8988T (cell line): Measurements from ENCODE around the gene BCL2.
"Not testable (repeated sequence)": the region's sequence is repeated elsewhere in the genome, so short reads cannot be mapped to it uniquely, and the experiment has no call there.

Experiments
- DNase-seq: peaks from one replicate; pipeline ENCODE4 v3.0.0; 2011

The BCL2 gene

DNA sequence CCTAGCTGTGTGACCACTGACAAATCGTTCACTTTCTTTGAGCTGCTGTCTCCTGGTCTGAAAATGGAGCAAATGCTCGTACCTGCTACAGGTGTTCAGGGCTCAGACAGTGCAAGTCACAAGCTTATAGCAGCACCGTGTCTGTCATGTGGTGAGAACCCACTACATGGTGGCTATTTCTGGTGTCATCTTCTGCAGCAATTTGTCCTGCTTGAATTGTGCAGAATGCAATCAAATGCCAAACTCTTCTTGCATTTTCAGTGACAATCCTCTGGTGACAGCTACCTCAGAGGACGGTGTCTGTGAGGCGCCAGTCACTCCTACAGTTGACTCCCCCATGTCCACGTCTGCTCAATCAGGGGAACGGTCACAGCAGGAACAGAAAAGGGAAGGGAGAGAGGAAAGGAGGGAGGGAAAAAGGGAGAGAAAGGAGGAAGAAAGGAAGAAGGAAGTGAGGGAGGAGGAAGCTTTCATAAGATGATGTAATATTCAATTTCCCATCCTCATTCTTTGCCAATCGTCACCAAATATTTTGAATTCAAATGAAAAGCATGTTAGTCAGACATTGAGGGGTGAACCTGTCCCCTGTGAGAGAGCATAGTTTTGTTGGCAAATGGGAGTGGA, 122.2 kb downstream of the BCL2 start:
- DNase-seq = no peak

DNA sequence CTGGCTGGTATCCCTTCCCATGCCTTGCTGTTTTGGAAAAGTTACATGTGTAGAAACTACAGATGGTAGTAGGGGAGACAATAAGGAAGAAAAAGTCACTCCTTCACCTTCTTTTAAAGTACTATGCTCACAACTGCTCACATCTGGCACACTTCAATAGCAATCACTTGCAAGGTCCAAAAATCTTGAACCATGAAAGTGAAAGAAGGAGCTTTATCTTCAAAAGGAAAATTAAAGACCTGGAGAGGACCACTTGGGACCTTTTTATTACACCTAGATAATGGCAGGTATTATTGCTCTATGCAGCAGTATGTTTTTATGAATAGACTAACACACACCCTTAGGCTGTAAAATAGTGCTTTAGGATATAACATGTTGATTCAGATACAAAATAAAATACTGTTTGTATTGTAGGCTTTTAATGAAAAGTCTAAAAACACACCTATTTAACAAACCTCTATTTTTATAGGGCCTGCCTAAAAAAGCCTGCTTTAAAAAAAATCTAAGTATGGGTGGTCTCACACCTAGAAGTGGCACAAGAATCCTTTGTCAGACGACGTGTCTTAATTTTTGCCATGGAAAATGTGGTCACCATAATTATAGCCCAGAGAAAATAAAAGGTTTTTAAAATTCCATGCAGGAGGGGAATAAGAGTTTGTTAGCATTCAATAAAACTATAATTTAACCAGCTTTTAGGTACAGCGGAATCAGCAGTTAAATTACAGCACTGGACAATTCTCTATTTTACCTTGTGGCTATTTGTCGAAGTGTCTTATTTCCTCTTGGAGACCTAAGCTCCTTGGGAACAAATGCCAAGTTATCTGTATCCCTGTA, 124.0 kb downstream of the BCL2 start:
- no peak for DNase-seq

DNA sequence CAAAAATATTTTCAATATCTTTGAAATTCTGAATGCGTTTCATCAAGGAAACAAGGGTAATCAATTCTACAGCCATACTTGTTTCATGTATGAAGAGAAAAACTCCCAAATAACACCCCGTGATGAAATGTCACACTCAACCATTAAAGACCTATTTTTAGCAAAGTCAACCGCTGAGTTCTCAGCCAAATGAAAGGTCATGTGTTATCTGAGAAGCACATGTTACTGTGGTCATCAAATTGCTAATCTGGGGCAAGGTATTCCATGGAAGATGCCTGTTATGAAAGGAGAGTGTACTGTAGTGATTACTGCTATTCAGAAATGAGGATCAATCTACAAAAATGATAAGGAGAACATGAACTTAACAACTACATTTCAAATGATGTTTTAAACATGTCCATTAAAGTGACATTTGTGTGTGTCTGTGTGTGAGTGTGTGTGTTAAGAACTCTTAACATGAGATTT, 126.7 kb downstream of the BCL2 start:
- no peak for DNase-seq

GRCh38 chr18:63192126-63192884, 127.3 kb downstream of the BCL2 start:
- DNase-seq = no peak

- no peak for DNase-seq
Observed at GRCh38 chr18:63191413-63191812, 128.2 kb downstream of the BCL2 start.

DNA sequence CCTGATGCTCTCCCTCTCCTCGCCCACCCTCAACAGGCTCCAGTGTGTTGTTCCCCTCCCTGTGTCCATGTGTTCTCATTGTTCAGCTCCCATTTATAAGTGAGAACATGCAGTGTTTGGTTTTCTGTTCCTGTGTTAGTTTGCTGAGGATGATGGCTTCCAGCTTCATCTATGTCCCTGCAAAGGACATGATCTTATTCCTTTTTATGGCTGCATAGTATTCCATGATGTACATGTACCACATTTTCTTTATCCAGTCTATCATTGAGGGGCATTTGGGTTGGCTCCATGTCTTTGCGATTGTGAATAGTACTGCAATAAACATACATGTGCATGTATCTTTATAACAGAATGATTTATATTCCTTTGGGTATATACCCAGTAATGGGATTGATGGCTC, 128.7 kb downstream of the BCL2 start:
- not testable (repeated sequence) for DNase-seq

GRCh38 chr18:63189817-63190216, 129.8 kb downstream of the BCL2 start:
- DNase-seq = no peak

GRCh38 chr18:63189041-63189440, 130.5 kb downstream of the BCL2 start:
- no peak for DNase-seq

DNA sequence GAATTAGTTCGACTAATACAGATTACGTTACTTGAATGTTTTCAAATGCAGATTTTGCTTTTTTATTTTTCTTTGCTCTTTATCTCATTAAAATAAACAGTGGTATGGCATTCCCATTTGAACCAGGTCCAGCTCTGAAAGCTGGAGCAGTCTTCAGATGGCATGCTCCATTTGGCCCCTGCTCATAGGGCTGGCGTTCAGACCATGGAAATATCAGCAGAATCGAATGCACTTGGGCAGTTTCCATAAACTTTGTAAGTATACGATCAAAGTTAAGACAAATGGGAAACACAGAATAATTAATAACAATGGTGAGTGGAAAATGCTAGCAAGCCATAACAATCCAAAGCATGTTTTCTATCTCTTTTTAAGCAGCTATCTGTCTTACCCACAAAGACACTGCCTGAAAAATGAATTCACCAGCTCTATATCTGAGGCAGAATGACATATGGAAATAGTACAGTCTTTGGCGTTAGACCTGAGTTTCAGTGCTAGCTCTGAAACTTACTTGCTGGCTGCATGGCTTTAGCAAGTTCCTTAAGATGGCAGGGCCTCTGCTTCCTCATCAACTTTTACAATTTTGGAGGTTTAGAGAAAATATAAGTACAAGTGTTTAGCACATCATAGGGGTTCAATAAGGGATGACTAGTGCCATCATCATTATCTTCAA, 131.6 kb downstream of the BCL2 start:
- DNase-seq = no peak

DNA sequence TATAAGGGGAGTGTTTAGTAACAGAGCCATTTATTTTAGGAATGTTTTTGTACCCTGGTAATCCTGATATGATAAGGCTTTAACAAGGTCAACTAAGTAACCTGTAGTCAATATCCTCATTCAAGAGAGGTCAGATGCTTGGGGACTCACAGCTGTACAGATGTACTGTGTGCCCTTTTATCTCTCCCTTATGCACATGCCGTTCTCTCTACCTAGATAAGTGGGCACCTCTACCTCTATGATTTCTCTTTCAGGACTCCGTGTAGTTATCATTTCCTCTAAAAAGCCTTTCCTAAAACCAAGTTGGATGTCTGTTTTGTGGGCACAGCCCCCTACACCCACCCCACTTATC, 132.4 kb downstream of the BCL2 start:
- no peak for DNase-seq

DNA sequence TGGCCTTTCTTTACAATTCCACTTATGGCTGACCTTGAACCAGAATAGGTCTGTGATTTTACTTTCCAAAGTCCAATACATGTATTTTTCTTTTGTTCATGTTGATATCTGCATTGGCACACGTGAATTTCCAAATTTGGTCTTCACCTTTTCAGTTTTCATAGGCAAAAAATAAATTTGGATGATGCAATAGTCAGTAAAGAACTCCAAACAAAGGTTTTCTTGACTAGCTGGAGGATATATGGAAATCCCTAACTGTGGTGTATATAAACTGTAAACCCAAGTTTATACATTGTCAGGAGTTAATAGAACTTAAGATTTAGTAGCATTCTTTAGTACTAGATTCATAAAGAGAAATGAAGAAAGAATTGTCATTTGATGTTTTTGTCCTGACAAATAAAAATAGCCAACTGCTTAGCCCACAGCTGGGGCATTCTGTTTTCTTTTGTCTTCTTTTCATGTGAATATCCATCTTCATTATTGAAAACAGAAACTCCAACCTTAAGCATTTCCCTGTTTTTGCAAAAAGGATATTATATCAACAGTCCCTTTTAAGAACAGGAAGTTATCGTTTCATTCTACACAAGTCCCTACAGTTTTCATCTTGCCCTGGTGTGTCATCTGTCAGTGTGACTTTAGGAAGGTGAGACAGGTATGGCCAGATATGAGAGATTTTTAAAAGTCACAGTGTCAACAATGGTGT, 132.9 kb downstream of the BCL2 start:
- DNase-seq = no peak

DNA sequence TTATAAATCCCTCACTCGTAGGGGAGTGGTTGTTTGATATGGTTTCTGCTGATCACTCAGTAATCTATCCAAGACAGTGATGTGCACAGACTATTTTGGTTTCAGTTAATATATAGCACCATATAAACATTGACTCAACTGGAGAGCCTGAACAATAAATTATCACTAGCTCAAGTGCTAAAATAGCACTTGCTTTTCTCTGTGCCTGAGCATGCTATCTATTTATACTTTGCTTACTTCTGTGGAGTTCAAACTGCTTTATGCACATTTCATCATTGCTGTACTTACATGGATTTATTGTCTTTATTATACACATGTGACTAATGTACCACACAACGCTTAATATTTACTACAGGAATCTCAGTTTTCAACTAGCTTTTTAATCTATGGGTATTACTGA, 133.6 kb downstream of the BCL2 start:
- no peak for DNase-seq

DNA sequence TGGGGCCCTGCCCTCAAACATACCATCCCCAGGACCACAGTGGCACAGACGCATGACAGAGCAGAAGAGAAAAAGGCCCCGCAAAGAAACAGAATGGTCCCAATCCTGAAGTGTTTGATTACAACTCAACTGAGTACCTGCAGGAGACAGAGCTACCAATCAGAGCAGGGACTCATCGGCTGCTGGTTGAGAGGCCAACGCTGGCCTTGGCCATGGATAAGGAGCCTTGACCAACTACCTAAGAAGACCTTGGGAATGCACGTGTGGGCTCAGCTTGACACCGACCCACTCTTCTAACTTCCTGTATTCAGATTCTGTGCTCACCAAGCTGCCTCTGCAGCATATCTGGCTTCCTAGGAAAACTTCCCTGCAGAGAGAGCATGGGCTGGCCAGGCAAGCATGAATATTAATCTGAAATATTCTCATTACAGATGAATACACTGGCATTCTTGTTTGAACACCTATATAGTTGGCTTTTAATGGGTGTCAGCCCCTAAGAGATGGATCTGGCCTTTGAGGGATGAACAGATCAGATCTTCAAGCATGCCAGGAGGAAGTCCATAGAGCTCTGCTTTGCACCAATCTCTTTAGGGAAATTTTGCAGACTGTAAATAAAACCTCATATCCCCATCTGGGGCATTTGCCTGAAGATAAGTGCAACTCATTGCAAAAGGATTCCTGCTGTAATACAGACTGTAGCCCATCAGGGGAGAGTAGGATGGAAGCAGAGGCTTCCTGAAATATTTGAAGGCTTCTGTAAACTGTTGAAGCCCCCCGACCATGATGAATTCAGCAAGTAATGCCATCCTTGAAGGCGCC, 135.4 kb downstream of the BCL2 start:
- DNase-seq = no peak

DNA sequence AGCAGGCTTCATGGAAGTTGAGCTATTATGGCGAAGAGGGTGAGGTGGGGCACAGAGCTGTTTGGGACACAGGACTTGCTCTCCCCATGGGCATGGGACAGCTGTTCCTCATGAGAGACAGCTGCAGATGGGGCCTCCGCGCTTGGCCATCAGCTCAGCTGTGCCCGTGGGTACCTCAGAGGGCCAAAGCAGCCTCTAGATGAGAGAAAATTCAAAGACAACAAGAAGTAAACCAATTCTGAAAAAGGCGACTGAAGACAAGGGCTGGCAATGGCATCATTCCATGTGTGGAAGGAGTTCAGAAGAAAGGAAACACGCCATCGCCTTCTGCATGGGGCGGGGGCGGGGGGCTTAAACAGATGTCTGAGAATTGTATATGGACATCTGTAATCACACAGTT, 136.2 kb downstream of the BCL2 start:
- no peak for DNase-seq

DNA sequence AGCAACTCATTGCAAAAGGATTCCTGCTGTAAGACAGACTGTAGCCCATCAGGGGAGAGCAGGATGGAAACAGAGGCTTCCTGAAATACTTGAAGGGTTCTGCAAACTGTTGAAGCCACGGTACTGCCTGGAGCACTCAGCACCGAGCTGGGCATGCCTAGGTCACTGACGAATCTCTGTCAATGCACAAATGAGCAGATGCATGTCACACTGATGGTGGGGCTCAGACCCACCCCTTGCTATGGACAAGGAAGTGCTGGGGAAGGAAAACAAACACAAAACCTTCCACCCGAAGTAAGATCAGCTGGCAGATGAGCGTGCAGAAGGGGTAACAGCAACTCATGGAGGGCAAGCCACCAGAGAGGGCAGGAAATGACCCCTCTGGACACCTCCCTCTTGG, 136.7 kb downstream of the BCL2 start:
- DNase-seq = no peak

GRCh38 chr18:63182310-63182772, 137.2 kb downstream of the BCL2 start:
- DNase-seq = no peak

GRCh38 chr18:63181706-63182309, 137.8 kb downstream of the BCL2 start:
- no peak for DNase-seq

DNA sequence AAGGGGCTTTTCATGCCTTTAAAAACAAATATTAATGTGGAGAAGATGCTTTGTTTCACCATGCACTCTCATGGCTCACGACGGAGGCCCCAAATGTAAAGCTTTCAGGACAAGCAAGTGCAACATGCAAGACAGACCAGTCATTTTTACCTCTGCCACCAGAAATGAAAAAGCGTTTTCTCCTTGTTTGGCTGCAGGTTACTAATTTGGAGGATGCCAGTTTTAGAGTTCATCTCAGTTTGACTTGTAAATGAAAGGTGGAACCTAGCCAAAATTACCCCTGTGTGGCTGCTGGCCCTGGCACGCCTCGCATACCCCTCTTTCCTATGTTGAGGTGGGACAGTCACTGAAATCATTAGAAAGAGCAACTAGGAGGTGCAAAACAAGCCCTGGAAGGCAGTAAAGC, 138.6 kb downstream of the BCL2 start:
- no peak for DNase-seq

DNA sequence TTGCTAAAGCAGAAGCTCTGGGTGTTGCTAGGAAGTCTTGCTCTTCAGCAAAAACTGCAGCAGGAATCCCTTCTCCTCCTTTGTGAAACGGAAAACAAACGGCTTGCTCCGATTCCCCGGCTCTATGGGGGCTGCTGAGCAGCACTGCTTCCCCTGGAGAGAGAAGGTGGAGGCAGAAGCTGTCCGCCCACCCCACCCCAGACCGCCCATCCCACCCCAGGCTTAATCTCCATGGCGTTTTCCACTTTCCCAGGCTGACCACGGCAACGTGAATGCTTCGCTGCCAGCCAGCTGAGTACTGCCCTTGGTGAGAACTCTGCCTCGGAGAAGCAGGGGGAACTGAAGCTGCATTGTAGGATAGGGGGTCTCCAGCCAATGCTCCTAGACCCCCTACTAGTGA, 139.2 kb downstream of the BCL2 start:
- no peak for DNase-seq

DNA sequence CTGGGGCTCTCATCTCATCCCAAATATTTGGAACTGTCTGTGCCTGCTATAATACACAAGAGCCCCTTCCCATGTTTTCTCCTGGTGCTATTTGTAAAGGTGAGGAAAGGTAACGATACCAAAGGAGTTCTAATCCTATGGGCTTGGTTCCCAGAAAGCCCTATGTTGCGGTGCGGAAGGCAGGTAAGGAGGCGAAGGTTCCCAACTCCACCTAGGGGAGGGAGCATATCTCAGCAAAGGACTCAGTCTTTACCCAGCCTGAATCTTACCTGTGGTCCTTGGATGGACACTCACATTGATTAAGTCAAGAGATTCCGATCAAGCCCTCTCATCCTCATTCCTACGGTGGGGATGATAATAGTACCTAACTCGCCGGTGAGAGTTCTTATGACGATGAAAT, 140.1 kb downstream of the BCL2 start:
- no peak for DNase-seq

- DNase-seq = no peak
Observed at GRCh38 chr18:63178971-63179370, 140.6 kb downstream of the BCL2 start.
